GM21717 (cell line): Measurements from ENCODE around the gene FGD3.
"Not testable (repeated sequence)": the region's sequence is repeated elsewhere in the genome, so short reads cannot be mapped to it uniquely, and the experiment has no call there.

Experiments
- ATAC-seq: cut with Tn5 transposase; IDR thresholded peaks from one replicate; pipeline ENCODE4 v1.9.1; 2021; ENCODE audit warnings: mild to moderate bottlenecking, moderate library complexity; ENCODE audit not compliant: unreplicated experiment

The FGD3 gene

GRCh38 chr9:92976431-92976830, 29.1 kb downstream of the FGD3 start:
- no peak for ATAC-seq

- ATAC-seq = no peak
Observed at GRCh38 chr9:92977279-92977678, 30.0 kb downstream of the FGD3 start.

GRCh38 chr9:92978345-92978875, 31.1 kb downstream of the FGD3 start:
- no peak for ATAC-seq

- no peak for ATAC-seq
Observed at GRCh38 chr9:92979283-92980056, 32.1 kb downstream of the FGD3 start.

GRCh38 chr9:92980085-92980745, 32.9 kb downstream of the FGD3 start:
- no peak for ATAC-seq

- ATAC-seq = no peak
Observed at GRCh38 chr9:92982130-92982529, 34.8 kb downstream of the FGD3 start.

- ATAC-seq = no peak
Observed at GRCh38 chr9:92983984-92984589, 36.8 kb downstream of the FGD3 start.

GRCh38 chr9:92984976-92985375, 37.7 kb downstream of the FGD3 start:
- no peak for ATAC-seq

GRCh38 chr9:92986176-92987119, 39.1 kb downstream of the FGD3 start:
- no peak for ATAC-seq

GRCh38 chr9:92988215-92988768, 41.0 kb downstream of the FGD3 start:
- ATAC-seq = no peak

GRCh38 chr9:92989561-92989960, 42.2 kb downstream of the FGD3 start:
- no peak for ATAC-seq

- no peak for ATAC-seq
Observed at GRCh38 chr9:92990461-92990860, 43.1 kb downstream of the FGD3 start.

- ATAC-seq = no peak
Observed at GRCh38 chr9:92992549-92992948, 45.2 kb downstream of the FGD3 start.

- ATAC-seq = not testable (repeated sequence)
Observed at GRCh38 chr9:92998871-92999270, 51.5 kb downstream of the FGD3 start.

- ATAC-seq = no peak
Observed at GRCh38 chr9:93001031-93001430, 53.7 kb downstream of the FGD3 start.

- no peak for ATAC-seq
Observed at GRCh38 chr9:93002700-93003099, 55.4 kb downstream of the FGD3 start.

- ATAC-seq = no peak
Observed at GRCh38 chr9:93003552-93004407, 56.5 kb downstream of the FGD3 start.

- ATAC-seq = no peak
Observed at GRCh38 chr9:93004561-93004960, 57.2 kb downstream of the FGD3 start.

GRCh38 chr9:93005876-93006275, 58.6 kb downstream of the FGD3 start:
- ATAC-seq = no peak
